Mammary epithelial cell (primary cell): ENCODE measurements around the gene NEUROD1.

ENCODE experiments used
- EZH2 ChIP-seq: IDR thresholded peaks from 2 replicates; pipeline ENCODE4 v1.6.1; 2012; ENCODE audit warnings: low read length, inconsistent platforms, borderline replicate concordance
- TF ChIP-seq, protein P1 (sequence below), 2 donors: IDR thresholded peaks in 1 of 2; conservative IDR thresholded peaks in 1 of 2; 2 replicates each; pipeline ENCODE4 v1.5.1; 2011 to 2012; ENCODE audit warnings: inconsistent platforms in 2 of 2, low read length in 2 of 2, mild to moderate bottlenecking in 2 of 2, control low read depth in 1 of 2, low read depth in 1 of 2; ENCODE audit not compliant: insufficient read depth in 1 of 2; ENCODE audit errors: extremely low read depth in 1 of 2

DNA sequence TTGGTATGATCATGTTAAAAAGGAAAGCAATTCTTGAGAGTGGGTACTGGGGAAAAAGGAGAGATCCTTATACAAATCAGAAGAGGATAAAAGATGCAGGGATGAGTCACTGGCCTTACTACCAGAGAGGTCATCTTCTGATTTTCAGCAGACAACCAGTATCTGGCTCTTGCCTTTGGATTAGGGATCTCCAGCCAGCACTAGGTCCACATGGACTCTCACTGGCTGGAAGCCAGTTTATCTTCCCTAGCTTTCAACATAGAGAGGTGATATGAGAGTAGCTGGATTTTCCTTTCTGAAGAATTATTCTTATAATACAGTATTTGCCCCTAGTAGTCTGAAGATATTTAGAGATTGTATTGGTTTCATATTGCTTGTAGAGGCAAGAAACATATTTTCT is 53.6 kb downstream of the NEUROD1 start:
- TF ChIP-seq, protein P1, sequence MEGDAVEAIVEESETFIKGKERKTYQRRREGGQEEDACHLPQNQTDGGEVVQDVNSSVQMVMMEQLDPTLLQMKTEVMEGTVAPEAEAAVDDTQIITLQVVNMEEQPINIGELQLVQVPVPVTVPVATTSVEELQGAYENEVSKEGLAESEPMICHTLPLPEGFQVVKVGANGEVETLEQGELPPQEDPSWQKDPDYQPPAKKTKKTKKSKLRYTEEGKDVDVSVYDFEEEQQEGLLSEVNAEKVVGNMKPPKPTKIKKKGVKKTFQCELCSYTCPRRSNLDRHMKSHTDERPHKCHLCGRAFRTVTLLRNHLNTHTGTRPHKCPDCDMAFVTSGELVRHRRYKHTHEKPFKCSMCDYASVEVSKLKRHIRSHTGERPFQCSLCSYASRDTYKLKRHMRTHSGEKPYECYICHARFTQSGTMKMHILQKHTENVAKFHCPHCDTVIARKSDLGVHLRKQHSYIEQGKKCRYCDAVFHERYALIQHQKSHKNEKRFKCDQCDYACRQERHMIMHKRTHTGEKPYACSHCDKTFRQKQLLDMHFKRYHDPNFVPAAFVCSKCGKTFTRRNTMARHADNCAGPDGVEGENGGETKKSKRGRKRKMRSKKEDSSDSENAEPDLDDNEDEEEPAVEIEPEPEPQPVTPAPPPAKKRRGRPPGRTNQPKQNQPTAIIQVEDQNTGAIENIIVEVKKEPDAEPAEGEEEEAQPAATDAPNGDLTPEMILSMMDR (conservative IDR thresholded peaks at IDR 0.05 in 1 of 2, IDR thresholded peaks at IDR 0.05 in 1 of 2; ENCODE audit: extremely low read depth in 1 of 2, insufficient read depth in 1 of 2, low read depth in 1 of 2, low read length in 2 of 2): no peak
- TF ChIP-seq EZH2: no peak
